ENCODE measurements around the gene ATXN2L.
"Not testable (repeated sequence)": the region's sequence is repeated elsewhere in the genome, so short reads cannot be mapped to it uniquely, and the experiment has no call there.

ATXN2L gene

GRCh38 chr16:28872952-28873351 is 50.2 kb downstream of the ATXN2L start:
- no peak for DNase-seq (ENCODE audit: low read depth)

- no peak for DNase-seq (ENCODE audit: low read depth)
These were observed 50.9 kb downstream of the ATXN2L start for GRCh38 chr16:28873543-28874201.

- DNase-seq (ENCODE audit: low read depth) = no peak
These were observed 51.6 kb downstream of the ATXN2L start for GRCh38 chr16:28874406-28874805.

- no peak for DNase-seq (ENCODE audit: low read depth)
These were observed 52.6 kb downstream of the ATXN2L start for GRCh38 chr16:28875134-28876018.

- DNase-seq (ENCODE audit: low read depth) = peak; percentile 11
These were observed 53.3 kb downstream of the ATXN2L start for GRCh38 chr16:28876019-28876659.

- no peak for DNase-seq (ENCODE audit: low read depth)
These were observed 54.3 kb downstream of the ATXN2L start for GRCh38 chr16:28876973-28877654.

- DNase-seq (ENCODE audit: low read depth) = no peak
These were observed 54.8 kb downstream of the ATXN2L start for GRCh38 chr16:28877655-28878000.

- no peak for DNase-seq (ENCODE audit: low read depth)
These were observed 55.5 kb downstream of the ATXN2L start, which contains the start of gene ATP2A1 for GRCh38 chr16:28878083-28878926. Gene ATP2A1, plus strand, starts transcription at chr16:28878488. Its CDS starts 184 bp downstream, at chr16:28878672.

GRCh38 chr16:28879261-28879840 is 56.6 kb downstream of the ATXN2L start:
- no peak for DNase-seq (ENCODE audit: low read depth)

GRCh38 chr16:28879841-28880588 is 57.2 kb downstream of the ATXN2L start:
- DNase-seq (ENCODE audit: low read depth) = peak; percentile 72

GRCh38 chr16:28880589-28880915 is 57.8 kb downstream of the ATXN2L start:
- DNase-seq (ENCODE audit: low read depth) = peak; percentile 20

- DNase-seq (ENCODE audit: low read depth) = no peak
These were observed 58.2 kb downstream of the ATXN2L start for GRCh38 chr16:28880955-28881354.

- DNase-seq (ENCODE audit: low read depth) = not testable (repeated sequence)
These were observed 58.8 kb downstream of the ATXN2L start for GRCh38 chr16:28881565-28881964.

- DNase-seq (ENCODE audit: low read depth) = no peak
These were observed 59.9 kb downstream of the ATXN2L start for GRCh38 chr16:28882551-28883160.

GRCh38 chr16:28883221-28883996 is 60.6 kb downstream of the ATXN2L start:
- DNase-seq (ENCODE audit: low read depth) = no peak

GRCh38 chr16:28884045-28884444 is 61.2 kb downstream of the ATXN2L start:
- no peak for DNase-seq (ENCODE audit: low read depth)
